Lung (tissue), 12 donors: ENCODE data around the gene DIP2B. TPM values are rescaled to one million over a fixed set of nuclear protein-coding genes. Genes with fewer than 3 reads are reported as not detected.

ENCODE experiments used
- ATAC-seq: fragments of 200-7000 bp; cut with Tn5 transposase; one replicate; pipeline ENCODE4 v1.9.1; 2020; ENCODE audit warnings: moderate number of reproducible peaks; ENCODE audit not compliant: insufficient read depth, low FRiP score
- DNase-seq, 3 donors: peaks; one replicate each; pipeline ENCODE4 v3.0.0-alpha.2; 2013 to 2017
- H3K27ac ChIP-seq, 2 donors: one replicate each; pipeline ENCODE4 v1.5.1; 2013; ENCODE audit warnings: mild to moderate bottlenecking in 2 of 2, moderate library complexity in 2 of 2, control low read depth in 1 of 2, inconsistent platforms in 1 of 2, low read depth in 1 of 2, low read length in 1 of 2
- H3K27me3 ChIP-seq, 3 donors: one replicate each; pipeline ENCODE4 v1.5.1; 2013; ENCODE audit warnings: low read length in 2 of 3; ENCODE audit not compliant: control insufficient read depth in 3 of 3, insufficient read depth in 3 of 3
- H3K36me3 ChIP-seq, 4 donors: one replicate each; pipeline ENCODE4 v1.5.1; 2013; ENCODE audit warnings: low read length in 4 of 4, mild to moderate bottlenecking in 1 of 4, moderate library complexity in 1 of 4; ENCODE audit not compliant: control insufficient read depth in 4 of 4, insufficient read depth in 4 of 4
- H3K4me1 ChIP-seq, 5 donors: one replicate each; pipeline ENCODE4 v1.5.1; 2013; ENCODE audit warnings: low read length in 5 of 5, mild to moderate bottlenecking in 2 of 5, moderate library complexity in 1 of 5; ENCODE audit not compliant: control insufficient read depth in 5 of 5, insufficient read depth in 5 of 5
- H3K4me3 ChIP-seq: one replicate; pipeline ENCODE4 v1.5.1; 2013; ENCODE audit warnings: mild to moderate bottlenecking, control low read depth, moderate library complexity
- H3K9ac ChIP-seq, 2 donors: one replicate each; pipeline ENCODE4 v1.5.1; 2013; ENCODE audit warnings: low read length in 2 of 2, control low read depth in 1 of 2; ENCODE audit not compliant: insufficient read depth in 1 of 2
- H3K9me3 ChIP-seq, 4 donors: one replicate each; pipeline ENCODE4 v1.5.1; 2013; ENCODE audit warnings: low read length in 3 of 4, mild to moderate bottlenecking in 1 of 4, moderate library complexity in 1 of 4; ENCODE audit not compliant: control insufficient read depth in 4 of 4, insufficient read depth in 3 of 4
- WGBS, 2 donors: extraction: QIAGEN DNeasy Blood & Tissue Kit; methylation state at CpG; one replicate each; pipeline ENCODE4 v1.1.7; 2013; 5-methylcytosine and 5-hydroxymethylcytosine counted together
- polyA plus RNA-seq, 2 donors: library from polyadenylated mRNA; stranded (reverse); fragments of 200-250 nt; gene quantifications; one replicate each; pipeline ENCODE4 v1.2.1, GENCODE V29; 2013
- total RNA-seq, 2 donors: library from RNA; depleted of rRNA in 1 of 2; stranded (reverse); fragments of >200 nt in 1 of 2; gene quantifications; one replicate each; pipeline ENCODE4 v1.2.1, GENCODE V29; 2014 to 2021
- TF ChIP-seq, protein P1 (sequence below): IDR thresholded peaks from 2 replicates; pipeline ENCODE4 v1.5.1; 2012; ENCODE audit warnings: mild to moderate bottlenecking; ENCODE audit errors: control extremely low read depth, extremely low read depth
- donor health status: control.
- donor health status: control.
- donor health status: Bipolar disorder and iron deficiency.
- donor health status: healthy.
- donor health status: DM: yes; HTN: yes; CAD: no.

Gene DIP2B
- total and polyA plus RNA-seq, 4 donors, result 4.2 to 55.8 (median 18.6) TPM

- TF ChIP-seq, protein P1, sequence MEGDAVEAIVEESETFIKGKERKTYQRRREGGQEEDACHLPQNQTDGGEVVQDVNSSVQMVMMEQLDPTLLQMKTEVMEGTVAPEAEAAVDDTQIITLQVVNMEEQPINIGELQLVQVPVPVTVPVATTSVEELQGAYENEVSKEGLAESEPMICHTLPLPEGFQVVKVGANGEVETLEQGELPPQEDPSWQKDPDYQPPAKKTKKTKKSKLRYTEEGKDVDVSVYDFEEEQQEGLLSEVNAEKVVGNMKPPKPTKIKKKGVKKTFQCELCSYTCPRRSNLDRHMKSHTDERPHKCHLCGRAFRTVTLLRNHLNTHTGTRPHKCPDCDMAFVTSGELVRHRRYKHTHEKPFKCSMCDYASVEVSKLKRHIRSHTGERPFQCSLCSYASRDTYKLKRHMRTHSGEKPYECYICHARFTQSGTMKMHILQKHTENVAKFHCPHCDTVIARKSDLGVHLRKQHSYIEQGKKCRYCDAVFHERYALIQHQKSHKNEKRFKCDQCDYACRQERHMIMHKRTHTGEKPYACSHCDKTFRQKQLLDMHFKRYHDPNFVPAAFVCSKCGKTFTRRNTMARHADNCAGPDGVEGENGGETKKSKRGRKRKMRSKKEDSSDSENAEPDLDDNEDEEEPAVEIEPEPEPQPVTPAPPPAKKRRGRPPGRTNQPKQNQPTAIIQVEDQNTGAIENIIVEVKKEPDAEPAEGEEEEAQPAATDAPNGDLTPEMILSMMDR, result no peak
- Histone ChIP-seq H3K4me3 (no peak overlapping the region), H3K4me1 (peaks cover 6 to 27% (median 14%) of the 10 kb centered on the region in 5 donors), H3K9me3 (no peaks in the 10 kb centered on the region), H3K9ac (no peak overlapping the region), H3K27ac (no peak overlapping the region), H3K27me3 (no peaks in the 10 kb centered on the region), H3K36me3 (peaks cover 0 to 3% (median 0%) of the 10 kb centered on the region in 4 donors)
- 41 to 47% methylated on average over 7 of the region's 7 CpGs for WGBS, 2 donors
- no peak for DNase-seq
- no peak for ATAC-seq
Measured at GRCh38 chr12:50508970-50509663, 4.3 kb downstream of the DIP2B start.

DNA sequence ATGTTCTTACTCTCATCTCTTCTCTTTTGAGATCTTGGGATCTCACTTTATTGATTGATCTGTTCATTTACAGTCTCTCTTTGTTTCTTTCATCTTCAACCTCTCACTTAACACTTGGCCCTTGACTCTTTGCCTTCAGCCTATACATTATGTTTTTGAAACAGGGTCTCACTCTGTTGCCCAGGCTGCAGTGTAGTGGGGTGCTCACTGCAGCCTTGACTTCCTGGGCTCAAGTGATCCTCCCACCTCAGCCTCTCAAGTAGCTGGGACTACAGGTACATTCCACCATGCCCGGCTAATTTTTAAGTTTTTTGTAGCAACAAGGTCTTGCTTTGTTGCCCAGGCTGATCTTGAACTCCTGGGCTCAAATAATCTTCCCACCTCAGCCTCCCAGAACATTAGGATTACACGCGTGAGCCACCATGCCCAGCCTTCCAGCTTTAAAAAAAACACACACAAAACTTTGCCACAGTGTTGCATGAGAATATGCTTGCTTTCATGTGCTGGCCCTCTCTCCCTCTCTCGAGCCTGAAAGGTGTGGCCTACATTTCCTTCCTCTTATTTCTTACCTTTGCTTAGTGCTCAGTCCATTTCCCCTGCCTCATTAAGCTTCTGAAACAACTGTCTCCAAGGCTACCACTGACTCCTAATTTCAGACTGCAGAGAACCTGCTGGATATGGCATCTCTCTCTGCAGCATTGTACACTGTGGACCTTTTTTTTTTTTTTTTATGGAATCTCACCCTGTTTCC, 9.9 kb downstream of the DIP2B start:
- H3K27me3 ChIP-seq, result no peaks in the 10 kb centered on the region
- DNase-seq (no peak), ATAC-seq (no peak)
- H3K9me3 ChIP-seq, result no peaks in the 10 kb centered on the region
- H3K36me3 ChIP-seq, result peaks cover 0 to 2% (median 0%) of the 10 kb centered on the region in 4 donors
- peaks cover 0 to 24% (median 8%) of the 10 kb centered on the region in 5 donors for H3K4me1 ChIP-seq
- H3K4me3 ChIP-seq, result no peak overlapping the region
- H3K27ac ChIP-seq, result no peak overlapping the region
- no peak overlapping the region for H3K9ac ChIP-seq
- WGBS, 2 donors, result 57 to 70% methylated on average over 4 of the region's 4 CpGs
- TF ChIP-seq, protein P1, result no peak

DNA sequence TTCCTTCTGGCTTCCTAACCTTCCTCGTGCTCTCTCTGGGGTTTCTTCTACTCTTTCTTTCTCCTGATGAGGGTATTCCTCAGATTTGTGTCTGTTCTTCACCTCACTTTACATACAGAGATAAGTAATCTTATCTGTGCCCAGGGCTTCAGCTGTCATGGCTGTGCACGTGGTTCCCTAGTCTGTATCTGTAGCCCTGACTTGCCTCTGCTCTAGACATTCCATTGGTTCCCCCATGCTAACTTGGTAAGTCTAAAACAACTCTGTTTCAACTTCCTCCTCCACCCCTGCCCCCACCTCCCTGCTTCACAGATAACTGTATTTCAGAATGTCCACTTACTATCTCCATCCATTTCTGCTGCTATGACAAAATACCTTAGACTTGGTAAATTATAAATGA, 10.8 kb downstream of the DIP2B start:
- no peak overlapping the region for H3K4me3 ChIP-seq
- TF ChIP-seq, protein P1, result no peak
- DNase-seq (no peak), ATAC-seq (no peak)
- 45 to 68% methylated on average over 2 of the region's 2 CpGs for WGBS, 2 donors
- H3K9ac ChIP-seq, result no peak overlapping the region
- H3K4me1 ChIP-seq, result peaks cover 0 to 23% (median 8%) of the 10 kb centered on the region in 5 donors
- no peak overlapping the region for H3K27ac ChIP-seq
- H3K9me3 ChIP-seq, result no peaks in the 10 kb centered on the region
- H3K36me3 ChIP-seq, result peaks cover 0 to 2% (median 0%) of the 10 kb centered on the region in 4 donors
- no peaks in the 10 kb centered on the region for H3K27me3 ChIP-seq
